HEK293T (cell line): Measurements from ENCODE around the gene PRDM8.

ENCODE experiments used
- ARNT ChIP-seq: fragments of 450-650 bp; IDR thresholded peaks from 2 replicates; pipeline ENCODE4 v1.6.1; 2017; ENCODE audit warnings: mild to moderate bottlenecking
- BHLHE40 ChIP-seq: fragments of 450-650 bp; IDR thresholded peaks from 2 replicates; pipeline ENCODE4 v1.6.1; 2016; ENCODE audit warnings: mild to moderate bottlenecking, moderate library complexity, borderline replicate concordance
- CTBP1 ChIP-seq: fragments of 450-650 bp; IDR thresholded peaks from 2 replicates; pipeline ENCODE4 v1.6.1; 2016; ENCODE audit warnings: borderline replicate concordance
- ELF4 ChIP-seq: fragments of 450-650 bp; IDR thresholded peaks from 2 replicates; pipeline ENCODE4 v1.6.1; 2017; ENCODE audit warnings: antibody characterized with exemption
- FOXA1 ChIP-seq: fragments of 450-650 bp; IDR thresholded peaks from 2 replicates; pipeline ENCODE4 v1.6.1; 2016; ENCODE audit warnings: mild to moderate bottlenecking
- FOXM1 ChIP-seq: fragments of 450-650 bp; IDR thresholded peaks from 2 replicates; pipeline ENCODE4 v1.6.1; 2017; ENCODE audit warnings: mild to moderate bottlenecking, borderline replicate concordance
- HDGF ChIP-seq: fragments of 450-650 bp; IDR thresholded peaks from 2 replicates; pipeline ENCODE4 v1.6.1; 2017; ENCODE audit warnings: antibody characterized with exemption, borderline replicate concordance
- L3MBTL2 ChIP-seq: fragments of 450-650 bp; conservative IDR thresholded peaks from 2 replicates; pipeline ENCODE4 v1.6.1; 2016; ENCODE audit warnings: mild to moderate bottlenecking
- LEF1 ChIP-seq: fragments of 450-650 bp; IDR thresholded peaks from 2 replicates; pipeline ENCODE4 v1.6.1; 2017; ENCODE audit warnings: mild to moderate bottlenecking, borderline replicate concordance
- NFRKB ChIP-seq: fragments of 450-650 bp; IDR thresholded peaks from 2 replicates; pipeline ENCODE4 v1.6.1; 2016; ENCODE audit warnings: mild to moderate bottlenecking, moderate library complexity
- SP1 ChIP-seq: fragments of 450-650 bp; IDR thresholded peaks from 2 replicates; pipeline ENCODE4 v1.6.1; 2017
- SUZ12 ChIP-seq: fragments of 450-650 bp; IDR thresholded peaks from 2 replicates; pipeline ENCODE4 v1.6.1; 2016; ENCODE audit warnings: mild to moderate bottlenecking
- TARDBP ChIP-seq: fragments of 450-650 bp; IDR thresholded peaks from 2 replicates; pipeline ENCODE4 v1.6.1; 2016
- ZNF384 ChIP-seq: fragments of 450-650 bp; IDR thresholded peaks from 2 replicates; pipeline ENCODE4 v1.6.1; 2016

GRCh38 chr4:80151981-80152380 is 45.3 kb upstream of the PRDM8 start:
- TF ChIP-seq L3MBTL2 (no peak), ARNT (no peak), NFRKB (no peak), TARDBP (no peak), ZNF384 (no peak), FOXM1 (no peak), BHLHE40 (no peak), HDGF (no peak), FOXA1 (no peak), SUZ12 (no peak), SP1 (no peak), CTBP1 (no peak), ELF4 (no peak), LEF1 (no peak)
